Vagina (tissue), 2 donors: ENCODE results near the gene ANKS1B. TPM values are rescaled to one million over a fixed set of nuclear protein-coding genes. Genes with fewer than 3 reads are reported as not detected.

Experiments used
- DNase-seq, 2 donors: peaks; one replicate each; pipeline ENCODE4 v3.0.0-alpha.2; 2017; ENCODE audit errors: extremely low spot score in 2 of 2
- H3K27ac ChIP-seq: fragments of 200-600 bp; sonication (generic); one replicate; pipeline ENCODE4 v1.5.1; 2019
- H3K27me3 ChIP-seq: fragments of 200-600 bp; sonication (generic); one replicate; pipeline ENCODE4 v1.5.1; 2019
- H3K36me3 ChIP-seq, 2 donors: fragments of 200-600 bp; sonication (generic); one replicate each; pipeline ENCODE4 v1.5.1; 2017 to 2019
- H3K4me1 ChIP-seq: fragments of 200-600 bp; sonication (generic); one replicate; pipeline ENCODE4 v1.5.1; 2019
- H3K4me3 ChIP-seq, 2 donors: fragments of 200-600 bp; sonication (generic); 1 replicate in 1 of 2; 2 replicates in 1 of 2; pipeline ENCODE4 v1.5.1; 2016 to 2019
- H3K9me3 ChIP-seq: fragments of 200-600 bp; sonication (generic); one replicate; pipeline ENCODE4 v1.5.1; 2019
- POLR2A ChIP-seq, 2 donors: fragments of 450-650 bp; IDR thresholded peaks; one replicate each; pipeline ENCODE4 v1.6.1; 2017; ENCODE audit warnings: antibody characterized with exemption in 2 of 2, mild to moderate bottlenecking in 2 of 2, moderate library complexity in 2 of 2
- POLR2AphosphoS5 ChIP-seq, 2 donors: sonication (generic); formaldehyde crosslinking; IDR thresholded peaks; one replicate each; pipeline ENCODE4 v1.9.0; 2017; ENCODE audit warnings: antibody characterized with exemption in 2 of 2, mild to moderate bottlenecking in 2 of 2, low read depth in 1 of 2; ENCODE audit not compliant: insufficient read depth in 1 of 2
- intact Hi-C: fragments of 100-400 bp; cut with DNase I; formaldehyde crosslinking; loops from one replicate; pipeline ENCODE4 v1.15.1; 2023
- total RNA-seq: library from RNA; depleted of rRNA; stranded (reverse); fragments of >200 nt; gene quantifications from one replicate; pipeline ENCODE4 v1.2.3, GENCODE V29; 2016
- TF ChIP-seq, protein P1 (sequence below), 3 experiments: fragments of 450-650 bp in 2 of 3; fragments of 200-600 bp in 1 of 3; sonication (generic) in 1 of 3; IDR thresholded peaks; one replicate each; pipeline ENCODE4 v1.5.1; 2017 to 2019; ENCODE audit warnings: antibody characterized with exemption in 3 of 3, mild to moderate bottlenecking in 2 of 3, moderate library complexity in 2 of 3

The ANKS1B gene
- total RNA-seq, 1 donor from 2014 or later: 11.5 TPM

- H3K36me3 ChIP-seq: no peaks in the 10 kb centered on the region
- intact Hi-C loops: no loop called here
- H3K4me1 ChIP-seq: no peaks in the 10 kb centered on the region
- no peaks in the 10 kb centered on the region for H3K27me3 ChIP-seq
- no peak for TF ChIP-seq POLR2AphosphoS5 (IDR thresholded peaks at IDR 0.05; ENCODE audit: insufficient read depth in 1 of 2, low read depth in 1 of 2)
- H3K27ac ChIP-seq: no peak overlapping the region
- no peaks in the 10 kb centered on the region for H3K9me3 ChIP-seq
- no peak for DNase-seq
- no peak overlapping the region for H3K4me3 ChIP-seq
These were observed 749.4 kb downstream of the ANKS1B start for GRCh38 chr12:99235381-99235780.

DNA sequence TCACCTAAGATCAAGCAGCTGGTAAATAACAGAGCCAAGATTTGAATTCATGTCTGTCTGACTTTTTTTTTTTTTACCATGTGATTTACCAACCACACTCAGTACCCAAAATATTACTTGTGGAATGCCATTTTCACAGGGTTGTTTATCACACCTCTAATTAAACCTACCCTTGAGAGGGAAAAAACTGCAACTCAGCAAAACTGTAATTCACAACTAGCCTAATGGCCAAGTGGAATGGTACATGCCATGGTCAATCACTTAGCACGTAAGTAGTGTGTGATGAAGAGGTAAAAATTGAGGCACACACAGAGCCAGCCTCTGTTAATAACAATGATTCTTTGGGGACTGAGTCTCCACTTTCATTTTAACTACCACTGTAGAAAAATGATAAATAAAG lies 750.0 kb downstream of the ANKS1B start:
- intact Hi-C loops: no loop called here
- H3K4me1 ChIP-seq: no peaks in the 10 kb centered on the region
- no peaks in the 10 kb centered on the region for H3K27me3 ChIP-seq
- no peak for TF ChIP-seq POLR2A (IDR thresholded peaks at IDR 0.05)
- TF ChIP-seq, protein P1, sequence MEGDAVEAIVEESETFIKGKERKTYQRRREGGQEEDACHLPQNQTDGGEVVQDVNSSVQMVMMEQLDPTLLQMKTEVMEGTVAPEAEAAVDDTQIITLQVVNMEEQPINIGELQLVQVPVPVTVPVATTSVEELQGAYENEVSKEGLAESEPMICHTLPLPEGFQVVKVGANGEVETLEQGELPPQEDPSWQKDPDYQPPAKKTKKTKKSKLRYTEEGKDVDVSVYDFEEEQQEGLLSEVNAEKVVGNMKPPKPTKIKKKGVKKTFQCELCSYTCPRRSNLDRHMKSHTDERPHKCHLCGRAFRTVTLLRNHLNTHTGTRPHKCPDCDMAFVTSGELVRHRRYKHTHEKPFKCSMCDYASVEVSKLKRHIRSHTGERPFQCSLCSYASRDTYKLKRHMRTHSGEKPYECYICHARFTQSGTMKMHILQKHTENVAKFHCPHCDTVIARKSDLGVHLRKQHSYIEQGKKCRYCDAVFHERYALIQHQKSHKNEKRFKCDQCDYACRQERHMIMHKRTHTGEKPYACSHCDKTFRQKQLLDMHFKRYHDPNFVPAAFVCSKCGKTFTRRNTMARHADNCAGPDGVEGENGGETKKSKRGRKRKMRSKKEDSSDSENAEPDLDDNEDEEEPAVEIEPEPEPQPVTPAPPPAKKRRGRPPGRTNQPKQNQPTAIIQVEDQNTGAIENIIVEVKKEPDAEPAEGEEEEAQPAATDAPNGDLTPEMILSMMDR (IDR thresholded peaks at IDR 0.05): no peak
- no peak for TF ChIP-seq POLR2AphosphoS5 (IDR thresholded peaks at IDR 0.05; ENCODE audit: insufficient read depth in 1 of 2, low read depth in 1 of 2)
- no peak overlapping the region for H3K27ac ChIP-seq
- H3K4me3 ChIP-seq: no peak overlapping the region
- H3K36me3 ChIP-seq: no peaks in the 10 kb centered on the region
- no peak for DNase-seq
- H3K9me3 ChIP-seq: no peaks in the 10 kb centered on the region

DNA sequence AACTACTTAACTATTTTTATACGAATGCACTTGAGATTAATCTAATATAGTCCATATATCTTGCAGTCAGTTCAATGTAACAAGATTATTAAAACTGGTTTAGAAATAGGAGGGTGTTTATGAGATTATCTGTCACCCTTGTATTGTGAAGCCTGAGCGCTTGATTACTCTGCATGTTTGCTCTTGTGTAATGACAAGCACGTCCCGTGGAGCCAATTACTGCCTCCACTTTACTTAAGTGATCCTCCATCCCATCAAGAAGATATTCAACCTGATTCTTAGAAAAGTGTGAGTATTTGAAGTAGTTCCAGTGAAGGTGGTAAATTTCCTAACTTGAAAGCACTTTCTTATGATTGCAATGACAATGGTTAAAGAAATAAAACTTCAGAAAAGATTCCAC lies 752.4 kb downstream of the ANKS1B start:
- intact Hi-C loops: no loop called here
- no peak for TF ChIP-seq POLR2A (IDR thresholded peaks at IDR 0.05)
- TF ChIP-seq, protein P1 (IDR thresholded peaks at IDR 0.05): no peak
- no peaks in the 10 kb centered on the region for H3K4me1 ChIP-seq

DNA sequence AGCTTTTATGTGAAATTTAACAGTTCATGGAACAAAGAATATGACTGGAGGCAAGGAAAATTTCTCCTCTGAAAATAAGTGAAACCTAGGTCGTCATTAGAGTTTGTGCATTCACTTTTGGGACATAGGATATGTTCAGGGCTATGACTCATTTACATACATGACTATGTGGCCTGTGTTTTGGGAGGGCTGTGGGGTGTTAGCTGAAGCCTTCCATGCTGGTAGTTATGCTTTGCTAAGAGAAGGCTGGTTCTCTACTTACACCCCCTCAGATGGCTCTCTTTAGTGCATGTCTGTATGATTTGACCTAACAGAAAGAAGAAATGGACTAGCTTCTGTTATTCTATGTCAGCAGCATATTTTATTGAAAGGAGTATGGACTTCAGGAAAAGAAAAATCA lies 753.7 kb downstream of the ANKS1B start:
- Histone ChIP-seq H3K36me3 (no peaks in the 10 kb centered on the region), H3K9me3 (no peaks in the 10 kb centered on the region), H3K4me3 (no peak overlapping the region), H3K27ac (no peak overlapping the region), H3K4me1 (no peaks in the 10 kb centered on the region), H3K27me3 (no peaks in the 10 kb centered on the region)
- TF ChIP-seq, protein P1 (IDR thresholded peaks at IDR 0.05): no peak
- no peak for TF ChIP-seq POLR2A (IDR thresholded peaks at IDR 0.05)
- no peak for TF ChIP-seq POLR2AphosphoS5 (IDR thresholded peaks at IDR 0.05; ENCODE audit: insufficient read depth in 1 of 2, low read depth in 1 of 2)
- no peak for DNase-seq
- intact Hi-C loops: no loop called here

More for the DNA sequence above, 752.4 kb downstream of the ANKS1B start:
- no peaks in the 10 kb centered on the region for H3K9me3 ChIP-seq
- H3K27ac ChIP-seq: no peak overlapping the region
- H3K27me3 ChIP-seq: no peaks in the 10 kb centered on the region
- H3K36me3 ChIP-seq: no peaks in the 10 kb centered on the region
- DNase-seq: no peak
- H3K4me3 ChIP-seq: no peak overlapping the region

GRCh38 chr12:99224237-99224636 lies 760.5 kb downstream of the ANKS1B start:
- Histone ChIP-seq H3K27me3 (no peaks in the 10 kb centered on the region), H3K36me3 (no peaks in the 10 kb centered on the region), H3K4me3 (no peak overlapping the region), H3K4me1 (no peaks in the 10 kb centered on the region), H3K27ac (no peak overlapping the region), H3K9me3 (no peaks in the 10 kb centered on the region)
- no peak for DNase-seq
- no peak for TF ChIP-seq POLR2A (IDR thresholded peaks at IDR 0.05)
- TF ChIP-seq, protein P1 (IDR thresholded peaks at IDR 0.05): no peak
- no peak for TF ChIP-seq POLR2AphosphoS5 (IDR thresholded peaks at IDR 0.05; ENCODE audit: insufficient read depth in 1 of 2, low read depth in 1 of 2)
- intact Hi-C loops: loop anchor here (5.0 kb wide), 1 partner anchor 178 kb away; no protein-coding TSS in a partner anchor
